Cortex of kidney (tissue), 1 donor: ENCODE results near the gene MARK4.

Experiments used
- DNase-seq: peaks from one replicate; lab custom pipeline; 2025; lab: John Stamatoyannopoulos, UW

MARK4 gene

GRCh38 chr19:45275370-45275971 lies 24.4 kb downstream of the MARK4 start:
- DNase-seq: no peak

GRCh38 chr19:45276284-45276687 lies 25.2 kb downstream of the MARK4 start:
- DNase-seq: no peak

- no peak for DNase-seq
These were observed 27.0 kb downstream of the MARK4 start for GRCh38 chr19:45278087-45278486.

- no peak for DNase-seq
These were observed 28.6 kb downstream of the MARK4 start for GRCh38 chr19:45279587-45280192.

- DNase-seq: no peak
These were observed 29.4 kb downstream of the MARK4 start for GRCh38 chr19:45280471-45280961.

GRCh38 chr19:45283443-45284033 lies 32.5 kb downstream of the MARK4 start:
- DNase-seq: no peak

GRCh38 chr19:45290381-45290931 lies 39.4 kb downstream of the MARK4 start:
- DNase-seq: no peak

GRCh38 chr19:45291834-45292233 lies 40.8 kb downstream of the MARK4 start:
- no peak for DNase-seq

- DNase-seq: no peak
These were observed 42.6 kb downstream of the MARK4 start for GRCh38 chr19:45293682-45294081.

GRCh38 chr19:45294291-45295029 lies 43.4 kb downstream of the MARK4 start:
- DNase-seq: no peak

GRCh38 chr19:45295873-45296272 lies 44.8 kb downstream of the MARK4 start:
- no peak for DNase-seq

- no peak for DNase-seq
These were observed 45.3 kb downstream of the MARK4 start for GRCh38 chr19:45296355-45296754.

- DNase-seq: no peak
These were observed 46.6 kb downstream of the MARK4 start for GRCh38 chr19:45297674-45298073.

GRCh38 chr19:45298264-45298663 lies 47.2 kb downstream of the MARK4 start:
- no peak for DNase-seq

GRCh38 chr19:45299719-45300118 lies 48.6 kb downstream of the MARK4 start:
- DNase-seq: no peak

GRCh38 chr19:45302416-45302815 lies 51.3 kb downstream of the MARK4 start:
- no peak for DNase-seq

- no peak for DNase-seq
These were observed 52.4 kb downstream of the MARK4 start for GRCh38 chr19:45303269-45304060.

- DNase-seq: no peak
These were observed 53.3 kb downstream of the MARK4 start for GRCh38 chr19:45304141-45304926.

GRCh38 chr19:45305007-45305406 lies 53.9 kb downstream of the MARK4 start:
- DNase-seq: no peak

- DNase-seq: no peak
These were observed 54.4 kb downstream of the MARK4 start for GRCh38 chr19:45305421-45305820.

- no peak for DNase-seq
These were observed 55.0 kb downstream of the MARK4 start for GRCh38 chr19:45306040-45306439.
